WERI-Rb-1 (cell line): ENCODE results near the gene TTC28.

Experiments used
- DNase-seq: peaks from one replicate; pipeline ENCODE4 v3.0.0-alpha.2; 2020
- H3K27ac ChIP-seq: fragments of 250-450 bp; sonication (Bioruptor Pico); 2 replicates; pipeline ENCODE4 v1.5.1; 2020; ENCODE audit warnings: mild to moderate bottlenecking, moderate library complexity
- H3K27me3 ChIP-seq: fragments of 250-450 bp; sonication (Bioruptor Pico); 2 replicates; pipeline ENCODE4 v1.5.1; 2021; ENCODE audit warnings: mild to moderate bottlenecking, low read depth, moderate library complexity; ENCODE audit not compliant: insufficient read depth, severe bottlenecking
- H3K36me3 ChIP-seq: fragments of 250-450 bp; sonication (Bioruptor Pico); 2 replicates; pipeline ENCODE4 v1.5.1; 2020; ENCODE audit warnings: mild to moderate bottlenecking, moderate library complexity
- H3K4me3 ChIP-seq: 2 replicates; pipeline ENCODE4 v1.5.1; 2011; ENCODE audit warnings: low read depth, mild to moderate bottlenecking, control low read depth, low read length
- H3K9me3 ChIP-seq: fragments of 250-450 bp; sonication (Bioruptor Pico); 2 replicates; pipeline ENCODE4 v1.5.1; 2021; ENCODE audit warnings: mild to moderate bottlenecking, moderate library complexity; ENCODE audit not compliant: severe bottlenecking
- CTCF ChIP-seq: IDR thresholded peaks from 2 replicates; pipeline ENCODE4 v1.5.1; 2011; ENCODE audit warnings: low read depth, mild to moderate bottlenecking, control low read depth, inconsistent platforms, low read length

Gene TTC28

GRCh38 chr22:27987557-27987956, 692.1 kb downstream of the TTC28 start:
- no peak overlapping the region for H3K4me3 ChIP-seq
- no peaks in the 10 kb centered on the region for H3K9me3 ChIP-seq
- no peaks in the 10 kb centered on the region for H3K27me3 ChIP-seq
- H3K27ac ChIP-seq = no peak overlapping the region
- DNase-seq = no peak
- peaks cover 40% of the 10 kb centered on the region for H3K36me3 ChIP-seq
- TF ChIP-seq CTCF = no peak

GRCh38 chr22:27986937-27987336, 692.7 kb downstream of the TTC28 start:
- Histone ChIP-seq H3K36me3 (peaks cover 45% of the 10 kb centered on the region), H3K4me3 (no peak overlapping the region), H3K27me3 (no peaks in the 10 kb centered on the region), H3K9me3 (no peaks in the 10 kb centered on the region), H3K27ac (no peak overlapping the region)
- no peak for TF ChIP-seq CTCF
- DNase-seq = no peak

GRCh38 chr22:27986459-27986858, 693.2 kb downstream of the TTC28 start:
- Histone ChIP-seq H3K27me3 (no peaks in the 10 kb centered on the region), H3K27ac (no peak overlapping the region), H3K4me3 (no peak overlapping the region), H3K9me3 (no peaks in the 10 kb centered on the region), H3K36me3 (peaks cover 46% of the 10 kb centered on the region)
- no peak for TF ChIP-seq CTCF
- no peak for DNase-seq

- H3K36me3 ChIP-seq = peaks cover 42% of the 10 kb centered on the region
- no peak overlapping the region for H3K4me3 ChIP-seq
Measured at GRCh38 chr22:27985323-27986275, 694.0 kb downstream of the TTC28 start.

GRCh38 chr22:27984723-27985122, 694.9 kb downstream of the TTC28 start:
- H3K36me3 ChIP-seq = peaks cover 35% of the 10 kb centered on the region
- no peak overlapping the region for H3K4me3 ChIP-seq
- TF ChIP-seq CTCF = no peak
- no peak for DNase-seq
- no peaks in the 10 kb centered on the region for H3K9me3 ChIP-seq
- H3K27me3 ChIP-seq = no peaks in the 10 kb centered on the region
- no peak overlapping the region for H3K27ac ChIP-seq

More at GRCh38 chr22:27985323-27986275, 694.0 kb downstream of the TTC28 start:
- H3K27me3 ChIP-seq = no peaks in the 10 kb centered on the region
- no peak for DNase-seq
- no peak overlapping the region for H3K27ac ChIP-seq
- TF ChIP-seq CTCF = no peak
- no peaks in the 10 kb centered on the region for H3K9me3 ChIP-seq
